PFSK-1 (cell line): ENCODE measurements around the gene SCUBE2.

Source experiments
- POLR2AphosphoS5 ChIP-seq: IDR thresholded peaks from 2 replicates; pipeline ENCODE4 v1.6.1; 2012; ENCODE audit warnings: low read depth, mild to moderate bottlenecking, control low read depth, low read length, moderate library complexity
- REST ChIP-seq, 2 experiments: IDR thresholded peaks; 2 replicates each; pipeline versions ENCODE4 v1.6.1 to v1.8.0; 2011 to 2012; ENCODE audit warnings: low read depth in 2 of 2, low read length in 2 of 2, control low read depth in 1 of 2, inconsistent platforms in 1 of 2, mild to moderate bottlenecking in 1 of 2, moderate library complexity in 1 of 2; ENCODE audit not compliant: insufficient read depth in 1 of 2
- SIN3A ChIP-seq: IDR thresholded peaks from 2 replicates; pipeline ENCODE4 v1.6.1; 2012; ENCODE audit warnings: mild to moderate bottlenecking, low read length, moderate library complexity, borderline replicate concordance; ENCODE audit not compliant: insufficient read depth
- TAF1 ChIP-seq: IDR thresholded peaks from 2 replicates; pipeline ENCODE4 v1.6.1; 2012; ENCODE audit warnings: low read length, control low read depth, borderline replicate concordance; ENCODE audit not compliant: insufficient read depth

GRCh38 chr11:8980485-8980884 lies 110.9 kb downstream of the SCUBE2 start:
- TF ChIP-seq REST (IDR thresholded peaks at IDR 0.05; ENCODE audit: insufficient read depth in 1 of 2, low read depth in 2 of 2, low read length in 2 of 2): no peak
- TF ChIP-seq SIN3A: no peak
- no peak for TF ChIP-seq POLR2AphosphoS5
- TF ChIP-seq TAF1: no peak
